GM20000 (cell line): Measurements from ENCODE around the gene MAFG.

Experiments used
- DNase-seq: peaks from one replicate; pipeline ENCODE4 v3.0.0; 2012; ENCODE audit warnings: low spot score
- CTCF ChIP-seq: IDR thresholded peaks from 2 replicates; pipeline ENCODE4 v1.5.1; 2012; ENCODE audit warnings: mild to moderate bottlenecking, control low read depth; ENCODE audit errors: extremely low read depth, missing control alignments

The MAFG gene

GRCh38 chr17:81927653-81928543, at the start of gene MAFG:
Gene MAFG, minus strand, starts transcription at chr17:81927735. Its CDS starts 4,550 bp downstream, at chr17:81923185.
- TF ChIP-seq CTCF: peak; percentile 72
- DNase-seq: peak; percentile 100

- DNase-seq: no peak
- no peak for TF ChIP-seq CTCF
Observed at GRCh38 chr17:81976332-81977210, 49.0 kb upstream of the MAFG start.

GRCh38 chr17:81973432-81973831, 45.9 kb upstream of the MAFG start:
- no peak for TF ChIP-seq CTCF
- DNase-seq: no peak

GRCh38 chr17:81968850-81969812, 41.6 kb upstream of the MAFG start:
- DNase-seq: no peak
- TF ChIP-seq CTCF: no peak

- no peak for TF ChIP-seq CTCF
- no peak for DNase-seq
Observed at GRCh38 chr17:81968396-81968745, 40.8 kb upstream of the MAFG start.

- DNase-seq: peak; percentile 95
- no peak for TF ChIP-seq CTCF
Observed at GRCh38 chr17:81967533-81968395, 40.2 kb upstream of the MAFG start.
